SJCRH30 (cell line): ENCODE measurements around the gene SMAD9. TPM values are rescaled to one million over a fixed set of nuclear protein-coding genes. Genes with fewer than 3 reads are reported as not detected.

Source experiments
- DNase-seq, 2 experiments: peaks; one replicate each; pipeline ENCODE4 v3.0.0-alpha.2; 2015 to 2020
- H3K27ac ChIP-seq: fragments of 250-450 bp; sonication (Bioruptor Pico); 2 replicates; pipeline ENCODE4 v1.5.1; 2020; ENCODE audit warnings: mild to moderate bottlenecking, moderate library complexity
- H3K27me3 ChIP-seq: fragments of 250-450 bp; sonication (Bioruptor Pico); 2 replicates; pipeline ENCODE4 v1.5.1; 2020; ENCODE audit warnings: mild to moderate bottlenecking, moderate library complexity
- H3K36me3 ChIP-seq: fragments of 250-450 bp; sonication (Bioruptor Pico); 2 replicates; pipeline ENCODE4 v1.5.1; 2020; ENCODE audit warnings: mild to moderate bottlenecking, moderate library complexity
- H3K4me1 ChIP-seq: fragments of 250-450 bp; sonication (Bioruptor Pico); 2 replicates; pipeline ENCODE4 v1.5.1; 2020; ENCODE audit warnings: mild to moderate bottlenecking, moderate library complexity
- H3K4me3 ChIP-seq: fragments of 250-450 bp; sonication (Bioruptor Pico); 2 replicates; pipeline ENCODE4 v1.5.1; 2020; ENCODE audit warnings: mild to moderate bottlenecking, moderate library complexity
- H3K9me3 ChIP-seq: fragments of 250-450 bp; sonication (Bioruptor Pico); replicated peaks from 2 replicates; pipeline ENCODE4 v1.5.1; 2020; ENCODE audit warnings: mild to moderate bottlenecking, moderate library complexity
- total RNA-seq: library from RNA; depleted of rRNA; stranded (reverse); fragments of >200 nt; shearing (Covaris generic); gene quantifications from 2 replicates; pipeline ENCODE4 v1.2.3, GENCODE V29; 2014

The SMAD9 gene
- total RNA-seq, 1 experiment from 2014 or later, result 17.8 TPM

GRCh38 chr13:36865265-36865664 is 54.8 kb downstream of the SMAD9 start:
- DNase-seq, result no peak

GRCh38 chr13:36862722-36863121 is 57.3 kb downstream of the SMAD9 start:
- no peak for DNase-seq
- Histone ChIP-seq H3K4me3 (no peak overlapping the region), H3K27me3 (no peaks in the 10 kb centered on the region), H3K4me1 (no peaks in the 10 kb centered on the region; the same call in 1 of the 2 replicates), H3K36me3 (peaks cover 12% of the 10 kb centered on the region), H3K9me3 (no peaks in the 10 kb centered on the region), H3K27ac (no peak overlapping the region)

More at GRCh38 chr13:36865265-36865664, 54.8 kb downstream of the SMAD9 start:
- Histone ChIP-seq H3K27me3 (no peaks in the 10 kb centered on the region), H3K4me3 (no peak overlapping the region), H3K4me1 (no peaks in the 10 kb centered on the region), H3K9me3 (no peaks in the 10 kb centered on the region), H3K36me3 (peaks cover 16% of the 10 kb centered on the region), H3K27ac (no peak overlapping the region)

GRCh38 chr13:36862002-36862685 is 57.9 kb downstream of the SMAD9 start:
- H3K27ac ChIP-seq, result no peak overlapping the region
- H3K27me3 ChIP-seq, result no peaks in the 10 kb centered on the region
- H3K4me3 ChIP-seq, result no peak overlapping the region
- H3K36me3 ChIP-seq, result peaks cover 11% of the 10 kb centered on the region
- DNase-seq, result no peak
- no peaks in the 10 kb centered on the region for H3K9me3 ChIP-seq
- H3K4me1 ChIP-seq, result no peaks in the 10 kb centered on the region; the same call in 1 of the 2 replicates

- peaks cover 5% of the 10 kb centered on the region; the same call in 1 of the 2 replicates for H3K36me3 ChIP-seq
- H3K4me3 ChIP-seq, result no peak overlapping the region
- H3K27me3 ChIP-seq, result no peaks in the 10 kb centered on the region
- no peaks in the 10 kb centered on the region for H3K9me3 ChIP-seq
- no peak overlapping the region for H3K27ac ChIP-seq
- H3K4me1 ChIP-seq, result no peaks in the 10 kb centered on the region; the same call in 1 of the 2 replicates
- no peak for DNase-seq
Measured at GRCh38 chr13:36859259-36859658, 60.8 kb downstream of the SMAD9 start.

- Histone ChIP-seq H3K4me1 (no peaks in the 10 kb centered on the region; the same call in 1 of the 2 replicates), H3K9me3 (no peaks in the 10 kb centered on the region), H3K4me3 (no peak overlapping the region), H3K27me3 (no peaks in the 10 kb centered on the region), H3K27ac (no peak overlapping the region), H3K36me3 (peaks cover 5% of the 10 kb centered on the region; the same call in 1 of the 2 replicates)
- DNase-seq, result peak; percentile 27 to 78
Measured at GRCh38 chr13:36858290-36858689, 61.7 kb downstream of the SMAD9 start.

GRCh38 chr13:36857253-36857652 is 62.8 kb downstream of the SMAD9 start:
- DNase-seq, result no peak
- H3K27me3 ChIP-seq, result no peaks in the 10 kb centered on the region
- no peaks in the 10 kb centered on the region for H3K9me3 ChIP-seq
- peaks cover 5% of the 10 kb centered on the region for H3K36me3 ChIP-seq
- H3K27ac ChIP-seq, result no peak overlapping the region
- H3K4me3 ChIP-seq, result no peak overlapping the region
- no peaks in the 10 kb centered on the region; the same call in 1 of the 2 replicates for H3K4me1 ChIP-seq

- Histone ChIP-seq H3K9me3 (no peaks in the 10 kb centered on the region), H3K4me1 (no peaks in the 10 kb centered on the region), H3K27me3 (no peaks in the 10 kb centered on the region), H3K27ac (no peak overlapping the region), H3K36me3 (peaks cover 4% of the 10 kb centered on the region), H3K4me3 (no peak overlapping the region)
- peak; percentile 53 to 68 for DNase-seq
Measured at GRCh38 chr13:36850790-36851438, 69.1 kb downstream of the SMAD9 start.

GRCh38 chr13:36848199-36848982 is 71.6 kb downstream of the SMAD9 start:
- peak; percentile 27 to 44 for DNase-seq
- no peaks in the 10 kb centered on the region for H3K9me3 ChIP-seq
- H3K27ac ChIP-seq, result no peak overlapping the region
- no peaks in the 10 kb centered on the region for H3K27me3 ChIP-seq
- no peaks in the 10 kb centered on the region for H3K4me1 ChIP-seq
- peaks cover 4% of the 10 kb centered on the region for H3K36me3 ChIP-seq
- H3K4me3 ChIP-seq, result no peak overlapping the region

GRCh38 chr13:36847606-36848005 is 72.4 kb downstream of the SMAD9 start:
- H3K27ac ChIP-seq, result no peak overlapping the region
- DNase-seq, result no peak
- H3K27me3 ChIP-seq, result no peaks in the 10 kb centered on the region
- no peaks in the 10 kb centered on the region for H3K4me1 ChIP-seq
- H3K4me3 ChIP-seq, result no peak overlapping the region
- peaks cover 4% of the 10 kb centered on the region for H3K36me3 ChIP-seq
- no peaks in the 10 kb centered on the region for H3K9me3 ChIP-seq

- Histone ChIP-seq H3K27me3 (no peaks in the 10 kb centered on the region), H3K36me3 (no peaks in the 10 kb centered on the region), H3K27ac (no peak overlapping the region), H3K4me1 (no peaks in the 10 kb centered on the region), H3K4me3 (no peak overlapping the region), H3K9me3 (no peaks in the 10 kb centered on the region)
- DNase-seq, result no peak
Measured at GRCh38 chr13:36841391-36841790, 78.6 kb downstream of the SMAD9 start.

- Histone ChIP-seq H3K27ac (no peak overlapping the region), H3K9me3 (no peaks in the 10 kb centered on the region), H3K27me3 (no peaks in the 10 kb centered on the region), H3K4me1 (no peaks in the 10 kb centered on the region), H3K4me3 (no peak overlapping the region), H3K36me3 (no peaks in the 10 kb centered on the region)
- no peak for DNase-seq
Measured at GRCh38 chr13:36840718-36841250, 79.3 kb downstream of the SMAD9 start.

- Histone ChIP-seq H3K36me3 (0 out of 2 replicates have a peak, but pooled peaks cover 2% of the 10 kb centered on the region), H3K9me3 (no peaks in the 10 kb centered on the region), H3K27me3 (no peaks in the 10 kb centered on the region), H3K4me3 (no peak overlapping the region), H3K4me1 (no peaks in the 10 kb centered on the region), H3K27ac (no peak overlapping the region)
- no peak for DNase-seq
Measured at GRCh38 chr13:36839981-36840380, 80.1 kb downstream of the SMAD9 start.

- Histone ChIP-seq H3K9me3 (no peaks in the 10 kb centered on the region), H3K4me1 (no peaks in the 10 kb centered on the region), H3K27me3 (no peaks in the 10 kb centered on the region), H3K36me3 (0 out of 2 replicates have a peak, but pooled peaks cover 2% of the 10 kb centered on the region), H3K27ac (no peak overlapping the region), H3K4me3 (no peak overlapping the region)
- DNase-seq, result no peak
Measured at GRCh38 chr13:36839281-36839680, 80.8 kb downstream of the SMAD9 start.

- no peak for DNase-seq
- Histone ChIP-seq H3K4me3 (no peak overlapping the region), H3K36me3 (0 out of 2 replicates have a peak, but pooled peaks cover 4% of the 10 kb centered on the region), H3K27ac (no peak overlapping the region), H3K9me3 (no peaks in the 10 kb centered on the region), H3K4me1 (no peaks in the 10 kb centered on the region), H3K27me3 (no peaks in the 10 kb centered on the region)
Measured at GRCh38 chr13:36837354-36838092, 82.5 kb downstream of the SMAD9 start.
